ENCODE measurements around the gene PPP5C.
"Not testable (repeated sequence)": the region's sequence is repeated elsewhere in the genome, so short reads cannot be mapped to it uniquely, and the experiment has no call there.

DNA sequence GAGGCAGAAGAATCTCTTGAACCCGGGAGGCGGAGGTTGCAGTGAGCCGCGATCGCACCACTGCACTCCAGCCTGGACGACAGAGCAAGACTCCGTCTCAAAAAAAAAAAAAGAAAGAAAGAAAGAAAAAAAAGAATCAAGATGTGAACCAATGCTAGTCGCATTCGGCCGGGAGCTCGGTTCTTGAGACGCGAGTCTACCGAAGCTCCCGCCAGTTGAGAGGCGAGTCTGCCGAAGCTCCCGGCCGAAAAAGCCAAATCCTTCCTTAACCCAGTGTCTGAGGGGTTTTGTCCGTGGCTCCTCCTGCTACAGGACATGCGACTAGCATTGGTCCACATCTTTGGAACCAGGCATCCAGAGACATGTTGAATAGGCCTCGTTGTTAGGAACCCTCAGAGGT lies 68.0 kb downstream of the PPP5C start:
- TF ChIP-seq, protein P1, sequence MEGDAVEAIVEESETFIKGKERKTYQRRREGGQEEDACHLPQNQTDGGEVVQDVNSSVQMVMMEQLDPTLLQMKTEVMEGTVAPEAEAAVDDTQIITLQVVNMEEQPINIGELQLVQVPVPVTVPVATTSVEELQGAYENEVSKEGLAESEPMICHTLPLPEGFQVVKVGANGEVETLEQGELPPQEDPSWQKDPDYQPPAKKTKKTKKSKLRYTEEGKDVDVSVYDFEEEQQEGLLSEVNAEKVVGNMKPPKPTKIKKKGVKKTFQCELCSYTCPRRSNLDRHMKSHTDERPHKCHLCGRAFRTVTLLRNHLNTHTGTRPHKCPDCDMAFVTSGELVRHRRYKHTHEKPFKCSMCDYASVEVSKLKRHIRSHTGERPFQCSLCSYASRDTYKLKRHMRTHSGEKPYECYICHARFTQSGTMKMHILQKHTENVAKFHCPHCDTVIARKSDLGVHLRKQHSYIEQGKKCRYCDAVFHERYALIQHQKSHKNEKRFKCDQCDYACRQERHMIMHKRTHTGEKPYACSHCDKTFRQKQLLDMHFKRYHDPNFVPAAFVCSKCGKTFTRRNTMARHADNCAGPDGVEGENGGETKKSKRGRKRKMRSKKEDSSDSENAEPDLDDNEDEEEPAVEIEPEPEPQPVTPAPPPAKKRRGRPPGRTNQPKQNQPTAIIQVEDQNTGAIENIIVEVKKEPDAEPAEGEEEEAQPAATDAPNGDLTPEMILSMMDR (conservative IDR thresholded peaks at IDR 0.05) = not testable (repeated sequence)
- not testable (repeated sequence) for TF ChIP-seq EZH2 (IDR thresholded peaks at IDR 0.05; ENCODE audit: low read depth)
